CD14-positive monocyte (primary cell): ENCODE data around the gene IFT20. TPM values are rescaled to one million over a fixed set of nuclear protein-coding genes. Genes with fewer than 3 reads are reported as not detected.

ENCODE experiments used
- DNase-seq, 3 donors: peaks; one replicate each; pipeline ENCODE4 v3.0.0-alpha.2; 2011 to 2022
- H2AFZ ChIP-seq: 2 replicates; pipeline ENCODE4 v1.6.0; 2012; ENCODE audit warnings: mild to moderate bottlenecking, low read depth, low read length, inconsistent platforms; ENCODE audit not compliant: insufficient read depth, poor library complexity, severe bottlenecking
- H3K27ac ChIP-seq, 2 donors: 1 replicate in 1 of 2; 2 replicates in 1 of 2; pipeline ENCODE4 v1.5.1; 2012 to 2013; ENCODE audit warnings: low read length in 2 of 2, control low read depth in 1 of 2, inconsistent platforms in 1 of 2, low read depth in 1 of 2, mild to moderate bottlenecking in 1 of 2
- H3K27me3 ChIP-seq, 2 donors: one replicate each; pipeline versions ENCODE4 v1.6.0 to v1.6.1; 2011 to 2013; ENCODE audit warnings: low read length in 2 of 2; ENCODE audit not compliant: control insufficient read depth in 2 of 2, insufficient read depth in 2 of 2
- H3K36me3 ChIP-seq, 2 donors: replicated peaks in 1 of 2; 1 replicate in 1 of 2; 2 replicates in 1 of 2; pipeline versions ENCODE4 v1.5.1 to v1.6.1; 2012 to 2013; ENCODE audit warnings: low read length in 2 of 2, control low read depth in 1 of 2, inconsistent platforms in 1 of 2, mild to moderate bottlenecking in 1 of 2; ENCODE audit not compliant: insufficient read depth in 2 of 2, control insufficient read depth in 1 of 2
- H3K4me1 ChIP-seq, 2 donors: 1 replicate in 1 of 2; 2 replicates in 1 of 2; pipeline versions ENCODE4 v1.5.1 to v1.6.1; 2012 to 2013; ENCODE audit warnings: low read length in 2 of 2, control low read depth in 1 of 2, inconsistent platforms in 1 of 2, mild to moderate bottlenecking in 1 of 2, moderate library complexity in 1 of 2; ENCODE audit not compliant: insufficient read depth in 2 of 2, control insufficient read depth in 1 of 2
- H3K4me2 ChIP-seq: replicated peaks from 2 replicates; pipeline ENCODE3; 2012; ENCODE audit warnings: low read length, moderate library complexity, mild to moderate bottlenecking; ENCODE audit not compliant: poor library complexity, severe bottlenecking; ENCODE audit errors: extremely low read depth
- H3K4me3 ChIP-seq, 3 experiments: fragments of 200-600 bp in 1 of 3; sonication (generic) in 1 of 3; replicated peaks in 1 of 3; 1 replicate in 2 of 3; 2 replicates in 1 of 3; pipeline ENCODE4 v1.5.1; 2011 to 2013; ENCODE audit warnings: low read length in 3 of 3, mild to moderate bottlenecking in 3 of 3, control low read depth in 2 of 3, low read depth in 2 of 3, inconsistent platforms in 1 of 3, moderate library complexity in 1 of 3
- H3K79me2 ChIP-seq: 2 replicates; pipeline ENCODE4 v1.6.0; 2012; ENCODE audit warnings: mild to moderate bottlenecking, control low read depth, inconsistent platforms, low read length, moderate library complexity; ENCODE audit not compliant: insufficient read depth
- H3K9ac ChIP-seq: 2 replicates; pipeline ENCODE4 v1.6.0; 2017; ENCODE audit warnings: low read length, mild to moderate bottlenecking; ENCODE audit not compliant: insufficient read depth, poor library complexity, severe bottlenecking
- H3K9me3 ChIP-seq, 2 donors: replicated peaks in 1 of 2; 1 replicate in 1 of 2; 2 replicates in 1 of 2; pipeline versions ENCODE4 v1.5.1 to v1.6.1; 2012 to 2013; ENCODE audit warnings: low read length in 2 of 2, control low read depth in 1 of 2; ENCODE audit not compliant: control insufficient read depth in 1 of 2, insufficient read depth in 1 of 2
- H4K20me1 ChIP-seq: 2 replicates; pipeline ENCODE4 v1.6.0; 2012; ENCODE audit warnings: mild to moderate bottlenecking, low read length, control low read depth, moderate library complexity; ENCODE audit not compliant: insufficient read depth
- H3K27ac Mint-ChIP-seq, 7 donors: one replicate each; pipeline ENCODE4 v1.8.0; 2020; ENCODE audit warnings: mild to moderate bottlenecking in 7 of 7, mixed read lengths in 7 of 7, moderate library complexity in 6 of 7, inconsistent platforms in 2 of 7
- H3K27me3 Mint-ChIP-seq, 3 donors: one replicate each; pipeline ENCODE4 v1.8.0; 2021 to 2022; ENCODE audit warnings: low read depth in 3 of 3, mild to moderate bottlenecking in 3 of 3, mixed read lengths in 3 of 3, moderate library complexity in 3 of 3, inconsistent platforms in 1 of 3
- H3K36me3 Mint-ChIP-seq, 2 donors: one replicate each; pipeline ENCODE4 v1.8.0; 2020; ENCODE audit warnings: mixed read lengths in 2 of 2, inconsistent platforms in 1 of 2, mild to moderate bottlenecking in 1 of 2
- H3K4me1 Mint-ChIP-seq: one replicate; pipeline ENCODE4 v1.8.0; 2020; ENCODE audit warnings: mild to moderate bottlenecking, mixed read lengths
- H3K4me3 Mint-ChIP-seq, 2 donors: one replicate each; pipeline ENCODE4 v1.8.0; 2020; ENCODE audit warnings: mild to moderate bottlenecking in 2 of 2, mixed read lengths in 2 of 2, moderate library complexity in 1 of 2
- H3K9me3 Mint-ChIP-seq, 7 donors: one replicate each; pipeline ENCODE4 v1.8.0; 2020 to 2022; ENCODE audit warnings: mixed read lengths in 7 of 7, mild to moderate bottlenecking in 6 of 7, moderate library complexity in 6 of 7, inconsistent platforms in 2 of 7
- CTCF ChIP-seq: fragments of 200-600 bp; IDR thresholded peaks from one replicate; pipeline ENCODE4 v1.8.0; 2022; ENCODE audit warnings: antibody characterized with exemption, mild to moderate bottlenecking
- WGBS: methylation state at CpG from one replicate; pipeline ENCODE4 v1.1.5; 2013; ENCODE audit warnings: missing lambda C conversion rate; ENCODE audit not compliant: insufficient coverage; 5-methylcytosine and 5-hydroxymethylcytosine counted together
- intact Hi-C, 2 donors: fragments of 100-400 bp; cut with micrococcal nuclease; formaldehyde crosslinking; loops; one replicate each; pipeline versions ENCODE4 v1.15.0 to v1.15.1; 2023
- polyA plus RNA-seq, 3 donors: library from polyadenylated mRNA; depleted of rRNA in 1 of 3; unstranded in 2 of 3; stranded (reverse) in 1 of 3; fragments of 300-500 nt in 2 of 3; fragments of >200 nt in 1 of 3; fragmentation: Illumina TruSeq in 2 of 3; gene quantifications; 1 replicate in 2 of 3; 2 replicates in 1 of 3; pipeline ENCODE4 v1.2.3, GENCODE V29; 2012 to 2021

Gene IFT20
- polyA plus RNA-seq, 3 donors = 61.1 to 79.1 (median 75.4) TPM

- Mint-ChIP-seq H3K9me3 (no peaks in the 10 kb centered on the region), H3K27ac (peak overlapping the region; percentile 92 to 98 (median 96)), H3K4me3 (peak overlapping the region; percentile 93 to 95), H3K36me3 (peaks cover 32 to 45% of the 10 kb centered on the region in 2 donors), H3K27me3 (peaks cover 0 to 1% (median 0%) of the 10 kb centered on the region in 3 donors), H3K4me1 (peaks cover 40% of the 10 kb centered on the region)
- Histone ChIP-seq H3K27ac (peak overlapping the region; percentile 57 to 96), H3K4me3 (peak overlapping the region in 1 of 3 experiments; percentile 93), H3K4me1 (peaks cover 31 to 36% of the 10 kb centered on the region in 2 donors), H3K9ac (no peak overlapping the region), H3K9me3 (no peaks in the 10 kb centered on the region), H4K20me1 (peaks cover 4% of the 10 kb centered on the region), H3K79me2 (peaks cover 65% of the 10 kb centered on the region), H3K36me3 (peaks cover 32 to 42% of the 10 kb centered on the region in 2 donors), H3K4me2 (peak overlapping the region; percentile 96), H2AFZ (no peak overlapping the region), H3K27me3 (no peaks in the 10 kb centered on the region)
- no CpG with 5 or more reads among the region's 1 CpG for WGBS
- DNase-seq = no peak
- TF ChIP-seq CTCF = no peak
- intact Hi-C loops = loop anchor here in 1 of 2 donors (10.0 kb wide), 2 partner anchors 242 to 288 kb away; partner anchors contain the start of genes ALDOC, NLK and PIGS
Observed at GRCh38 chr17:28333083-28333746, 2.1 kb downstream of the IFT20 start.

GRCh38 chr17:28331891-28332420 lies 3.3 kb downstream of the IFT20 start:
- H3K9me3 ChIP-seq = no peaks in the 10 kb centered on the region
- Mint-ChIP-seq H3K4me1 (peaks cover 35% of the 10 kb centered on the region), H3K36me3 (peaks cover 41 to 56% of the 10 kb centered on the region in 2 donors), H3K27ac (peak overlapping the region in 3 of 7 donors; percentile 3 to 69 (median 25)), H3K27me3 (peaks cover 0 to 1% (median 0%) of the 10 kb centered on the region in 3 donors), H3K9me3 (no peaks in the 10 kb centered on the region), H3K4me3 (no peak overlapping the region)
- no peak for TF ChIP-seq CTCF
- peaks cover 53% of the 10 kb centered on the region for H3K79me2 ChIP-seq
- intact Hi-C loops = loop anchor here in 1 of 2 donors (10.0 kb wide), 2 partner anchors 243 to 287 kb away; partner anchors contain the start of genes ALDOC, NLK and PIGS
- H3K27ac ChIP-seq = peak overlapping the region in 1 of 2 donors; percentile 96
- DNase-seq = no peak
- peaks cover 42 to 55% of the 10 kb centered on the region in 2 donors for H3K36me3 ChIP-seq
- no CpG with 5 or more reads among the region's 6 CpGs for WGBS
- H3K27me3 ChIP-seq = no peaks in the 10 kb centered on the region
- no peak overlapping the region for H2AFZ ChIP-seq
- no peak overlapping the region for H3K9ac ChIP-seq
- no peaks in the 10 kb centered on the region for H4K20me1 ChIP-seq
- no peak overlapping the region for H3K4me3 ChIP-seq
- H3K4me2 ChIP-seq = no peak overlapping the region
- H3K4me1 ChIP-seq = peaks cover 31 to 36% of the 10 kb centered on the region in 2 donors
